ENCODE data around the gene SIRT3.

The SIRT3 gene

DNA sequence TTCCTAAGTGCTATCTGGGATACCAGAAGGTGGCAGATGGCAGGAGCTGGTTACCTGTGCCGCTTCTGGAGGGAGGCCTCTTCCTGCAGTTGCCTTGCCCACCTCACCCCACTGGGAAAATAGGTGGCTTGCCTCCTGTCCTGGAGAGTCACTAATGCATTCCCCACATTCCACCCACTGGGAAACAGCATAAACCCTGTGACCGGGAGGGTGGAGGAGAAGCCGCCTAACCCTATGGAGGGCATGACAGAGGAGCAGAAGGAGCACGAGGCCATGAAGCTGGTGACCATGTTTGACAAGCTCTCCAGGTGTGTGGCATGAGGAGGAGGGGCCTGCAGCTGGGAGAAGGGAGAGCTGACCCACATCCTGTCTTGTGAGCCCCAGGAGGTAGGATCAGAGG, 23.0 kb downstream of the SIRT3 start:
- no peak for DNase-seq

DNA sequence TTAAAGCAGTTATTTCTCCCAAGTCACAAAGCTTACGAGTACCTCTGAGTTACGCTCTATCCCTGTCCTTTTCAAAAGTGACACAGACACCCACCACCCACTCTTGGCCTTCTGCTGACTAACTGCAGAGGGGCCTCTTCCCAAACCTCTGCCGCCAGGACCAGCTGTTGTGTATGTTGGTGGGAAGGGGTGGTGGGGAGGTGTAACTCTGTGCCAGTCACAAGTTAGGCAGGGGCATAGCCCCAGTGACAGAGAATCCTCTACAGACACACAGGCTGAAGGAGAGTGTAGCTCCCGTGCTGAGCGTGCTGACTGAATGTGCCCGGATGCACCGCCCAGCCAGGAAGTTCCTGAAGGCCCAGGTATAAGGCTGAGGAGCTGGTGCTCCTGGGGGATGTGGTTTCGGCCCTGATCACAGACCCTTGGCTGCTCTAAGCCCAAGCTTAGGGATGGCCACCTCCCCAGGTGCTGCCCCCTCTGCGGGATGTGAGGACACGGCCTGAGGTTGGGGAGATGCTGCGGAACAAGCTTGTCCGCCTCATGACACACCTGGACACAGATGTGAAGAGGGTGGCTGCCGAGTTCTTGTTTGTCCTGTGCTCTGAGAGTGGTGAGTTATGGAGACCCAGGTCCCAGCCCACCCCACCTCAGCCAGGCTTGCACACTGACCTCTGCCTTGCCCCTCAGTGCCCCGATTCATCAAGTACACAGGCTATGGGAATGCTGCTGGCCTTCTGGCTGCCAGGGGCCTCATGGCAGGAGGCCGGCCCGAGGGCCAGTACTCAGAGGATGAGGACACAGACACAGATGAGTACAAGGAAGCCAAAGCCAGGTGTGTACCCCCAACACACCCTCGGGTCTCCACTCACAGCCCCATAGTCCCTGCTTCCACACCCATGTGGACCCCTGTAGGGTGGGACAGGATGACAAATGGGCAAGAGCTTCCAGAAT, 23.7 kb downstream of the SIRT3 start:
- no peak for DNase-seq

DNA sequence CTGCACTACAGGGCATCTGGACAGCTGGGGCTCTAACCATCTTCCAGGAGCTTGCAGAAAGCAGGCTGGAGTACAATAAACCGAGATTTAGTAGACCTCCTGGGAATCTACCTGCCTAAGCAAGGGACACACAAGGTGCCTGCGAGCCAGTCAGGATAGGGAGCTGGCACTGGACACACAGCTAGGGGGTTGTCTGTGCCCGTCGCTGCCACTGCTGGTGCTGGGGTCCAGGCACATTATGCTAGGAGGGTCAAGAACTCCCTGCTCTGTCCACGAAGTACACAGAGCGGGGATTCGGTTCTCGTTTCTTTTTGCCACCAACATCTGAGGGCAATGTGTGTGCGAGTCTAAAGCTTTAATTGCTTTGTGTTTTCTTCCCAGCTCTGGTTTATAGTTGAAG, 24.4 kb downstream of the SIRT3 start:
- no peak for DNase-seq

DNA sequence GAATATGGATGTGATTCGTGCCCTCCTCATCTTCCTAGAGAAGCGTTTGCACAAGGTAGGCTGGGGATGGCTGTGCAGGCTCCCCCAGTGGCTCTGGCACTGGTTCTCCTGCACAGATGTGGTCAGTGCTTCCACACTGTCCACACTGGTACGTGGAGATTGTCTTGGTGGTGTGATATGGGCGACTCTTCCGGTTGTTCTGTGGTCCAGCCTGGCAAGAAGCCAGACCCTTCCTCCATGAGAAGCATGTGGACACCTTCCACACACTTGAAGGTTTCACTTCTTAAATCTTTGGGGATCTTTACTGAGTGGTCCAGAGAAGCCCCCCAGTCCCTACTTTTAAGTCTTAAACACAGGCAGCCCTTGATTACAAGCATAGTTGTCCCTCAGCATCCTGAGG, 24.8 kb downstream of the SIRT3 start:
- DNase-seq: no peak

- no peak for DNase-seq
Measured at GRCh38 chr11:210803-211180, 25.4 kb downstream of the SIRT3 start.

GRCh38 chr11:210122-210802, 25.9 kb downstream of the SIRT3 start:
- DNase-seq: no peak

DNA sequence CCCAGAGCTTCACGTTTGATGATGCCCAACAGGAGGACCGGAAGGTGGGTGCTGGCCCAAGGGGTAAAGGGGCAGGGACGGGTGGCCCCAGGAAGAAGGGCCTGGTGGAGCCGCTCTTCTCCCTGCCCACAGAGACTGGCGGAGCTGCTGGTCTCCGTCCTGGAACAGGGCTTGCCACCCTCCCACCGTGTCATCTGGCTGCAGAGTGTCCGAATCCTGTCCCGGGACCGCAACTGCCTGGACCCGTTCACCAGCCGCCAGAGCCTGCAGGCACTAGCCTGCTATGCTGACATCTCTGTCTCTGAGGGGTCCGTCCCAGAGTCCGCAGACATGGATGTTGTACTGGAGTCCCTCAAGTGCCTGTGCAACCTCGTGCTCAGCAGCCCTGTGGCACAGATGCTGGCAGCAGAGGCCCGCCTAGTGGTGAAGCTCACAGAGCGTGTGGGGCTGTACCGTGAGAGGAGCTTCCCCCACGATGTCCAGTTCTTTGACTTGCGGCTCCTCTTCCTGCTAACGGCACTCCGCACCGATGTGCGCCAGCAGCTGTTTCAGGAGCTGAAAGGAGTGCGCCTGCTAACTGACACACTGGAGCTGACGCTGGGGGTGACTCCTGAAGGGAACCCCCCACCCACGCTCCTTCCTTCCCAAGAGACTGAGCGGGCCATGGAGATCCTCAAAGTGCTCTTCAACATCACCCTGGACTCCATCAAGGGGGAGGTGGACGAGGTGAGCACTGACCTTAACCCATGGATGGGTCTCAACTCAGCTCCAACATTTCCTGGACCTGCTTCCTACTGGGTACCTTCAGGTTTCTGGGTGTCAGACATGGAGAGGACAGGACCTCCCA, 26.6 kb downstream of the SIRT3 start:
- no peak for DNase-seq

DNA sequence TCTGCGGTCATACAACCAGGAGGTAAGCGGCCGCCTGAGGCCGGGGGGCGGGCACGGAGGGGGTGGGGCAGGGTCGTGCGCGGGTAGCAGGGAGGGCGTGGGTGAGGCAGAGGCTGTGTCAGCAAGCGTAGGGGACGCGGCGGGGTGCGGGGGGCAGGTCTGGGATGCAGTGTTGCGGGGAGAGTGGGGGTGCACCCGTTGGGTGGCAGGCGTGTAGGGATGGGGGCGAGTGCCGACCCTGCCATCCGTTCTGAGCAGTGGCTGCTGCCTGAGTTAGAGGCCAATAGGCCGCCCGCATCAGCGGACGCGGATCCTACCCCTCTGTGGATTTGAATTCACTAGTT, 27.3 kb downstream of the SIRT3 start:
- no peak for DNase-seq

DNA sequence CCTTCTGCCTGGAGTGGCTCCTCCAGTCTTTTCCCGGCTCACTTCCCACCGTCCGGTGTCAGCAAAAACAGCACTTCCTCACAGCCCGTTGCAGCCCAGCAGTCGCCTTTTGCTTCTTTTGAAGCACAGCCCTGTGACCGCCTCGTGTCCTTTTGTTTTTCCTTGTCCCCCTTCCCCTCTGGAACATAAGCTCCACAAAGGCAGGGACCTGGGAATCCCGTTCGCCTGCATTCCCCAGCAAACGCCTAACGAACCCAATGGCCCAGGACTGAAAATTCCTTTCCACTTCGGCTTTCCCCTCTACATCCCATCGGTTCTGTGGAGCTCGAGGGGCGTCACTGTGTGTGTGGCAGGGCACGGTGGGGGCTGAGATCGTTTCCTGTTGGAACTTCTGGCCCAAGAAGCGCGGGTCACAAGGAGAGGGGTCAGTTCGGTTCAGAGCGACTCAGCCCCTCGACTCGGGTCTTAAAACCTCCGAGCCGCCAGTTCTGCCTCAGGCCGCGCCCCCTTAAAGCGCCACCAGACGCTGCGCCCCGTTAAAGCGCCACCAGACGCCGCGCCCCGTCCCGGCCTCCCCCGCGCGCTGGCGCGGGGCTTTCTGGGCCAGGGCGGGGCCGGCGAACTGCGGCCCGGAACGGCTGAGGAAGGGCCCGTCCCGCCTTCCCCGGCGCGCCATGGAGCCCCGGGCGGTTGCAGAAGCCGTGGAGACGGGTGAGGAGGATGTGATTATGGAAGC, 27.8 kb downstream of the SIRT3 start:
- peak; percentile 82 for DNase-seq

DNA sequence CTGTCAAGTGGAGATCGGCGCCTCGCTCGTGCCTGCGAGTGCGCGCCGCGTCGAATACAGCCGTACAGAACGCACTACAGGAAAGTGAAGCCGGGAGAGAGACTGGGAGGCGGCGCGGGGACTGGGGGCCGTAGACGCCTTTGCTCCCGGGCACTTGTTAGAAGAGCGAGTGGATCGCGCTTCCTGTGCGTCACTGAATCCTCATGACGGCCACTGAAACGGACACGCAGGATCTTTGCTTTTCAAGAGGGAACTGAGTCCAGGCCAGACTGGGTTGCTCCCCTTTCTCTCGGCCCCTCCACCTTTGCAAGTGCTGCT, 28.3 kb downstream of the SIRT3 start:
- DNase-seq: no peak

DNA sequence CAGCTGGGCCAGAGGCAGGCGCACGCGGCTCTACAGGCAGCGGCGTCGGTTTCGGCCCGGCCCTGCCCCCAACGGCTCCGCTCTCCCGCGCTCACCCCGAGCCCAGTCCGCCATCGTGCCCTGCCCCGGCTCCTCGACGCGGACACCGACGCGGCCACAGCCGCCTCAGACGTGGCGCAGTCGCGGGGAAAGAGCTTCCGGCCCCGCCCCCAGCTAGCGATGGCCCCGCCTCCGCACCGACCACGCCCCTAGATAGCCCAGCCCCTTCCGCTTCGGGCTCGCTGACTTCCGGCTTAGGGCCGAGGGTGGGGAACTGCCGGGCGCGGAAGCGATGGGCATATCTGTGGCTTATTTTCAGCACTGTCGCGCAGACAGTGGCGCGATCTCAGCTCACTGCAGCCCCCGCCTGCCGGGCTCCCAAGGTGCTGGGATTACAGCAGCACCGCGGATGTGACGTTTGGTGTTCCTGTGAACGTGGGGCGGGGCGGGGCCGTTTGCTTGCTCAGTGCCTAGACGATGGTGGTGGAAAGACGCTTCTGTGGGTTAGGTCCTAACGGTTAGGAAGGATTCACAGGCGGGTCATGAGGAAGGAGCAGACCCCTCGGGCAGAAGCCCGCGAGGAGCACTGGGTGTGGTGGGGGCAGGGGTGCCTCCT, 28.8 kb downstream of the SIRT3 start, which contains the start of the genes BET1L and RIC8A:
Gene BET1L (minus strand): TSS at position 192 of the 655 bp plus-strand sequence. CDS start 78 bp downstream, at position 114.
Gene RIC8A (plus strand): TSS at position 501 of the 655 bp plus-strand sequence. CDS start 1,147 bp downstream, outside the sequence.
- DNase-seq: peak; percentile 95

DNA sequence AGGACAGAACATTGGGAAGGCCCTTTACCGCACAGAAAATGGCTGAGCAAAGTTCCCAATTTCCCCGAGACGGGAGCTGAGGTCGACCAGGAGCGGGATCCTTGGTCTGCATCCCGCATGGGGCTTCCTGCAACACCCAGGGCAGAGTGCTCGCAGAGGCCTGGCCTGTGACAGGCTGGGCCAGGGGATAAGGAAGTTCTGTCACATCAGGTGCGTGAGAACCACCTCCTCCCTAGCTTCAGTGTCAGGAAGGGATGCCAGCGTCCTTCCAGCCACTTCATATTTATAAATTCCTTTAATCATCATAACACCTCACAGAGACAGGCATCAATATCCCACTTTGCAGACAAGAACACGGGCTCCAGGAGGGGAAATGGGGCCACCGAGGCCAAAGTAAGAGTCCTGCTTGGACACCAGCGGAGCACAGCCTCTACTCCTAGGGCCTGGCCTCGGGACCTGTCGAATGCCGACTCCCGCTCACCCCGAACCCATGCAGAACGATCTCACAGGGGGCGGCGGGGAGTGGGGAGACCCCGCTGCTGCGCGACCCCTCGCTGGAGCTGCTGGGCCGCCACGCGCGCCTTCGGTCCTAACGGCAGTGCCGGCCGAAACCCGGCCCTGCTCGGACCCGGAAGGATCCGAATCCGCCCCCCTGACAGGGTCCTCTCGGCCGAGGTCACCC, 29.5 kb downstream of the SIRT3 start:
- DNase-seq: no peak

DNA sequence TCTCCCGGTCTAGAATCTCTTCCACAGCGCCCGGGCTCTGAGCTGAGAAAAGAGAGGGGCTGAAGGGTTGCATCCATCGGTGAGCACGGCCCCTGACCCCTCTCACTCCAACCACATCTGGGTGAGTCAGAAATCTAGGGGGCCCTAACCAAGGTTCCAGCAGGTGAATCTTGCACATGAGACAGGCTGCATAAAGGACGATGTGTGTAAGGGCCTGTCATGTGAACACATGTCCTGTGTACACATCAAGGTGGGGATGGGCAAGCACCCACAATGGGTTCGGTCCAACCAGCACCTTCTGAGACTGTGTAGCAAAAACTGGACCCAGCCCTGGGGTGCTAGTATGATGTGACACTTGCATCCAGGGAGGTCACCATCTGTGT, 30.1 kb downstream of the SIRT3 start:
- DNase-seq: no peak

- no peak for DNase-seq
Measured at GRCh38 chr11:205221-206001, 30.7 kb downstream of the SIRT3 start.

DNA sequence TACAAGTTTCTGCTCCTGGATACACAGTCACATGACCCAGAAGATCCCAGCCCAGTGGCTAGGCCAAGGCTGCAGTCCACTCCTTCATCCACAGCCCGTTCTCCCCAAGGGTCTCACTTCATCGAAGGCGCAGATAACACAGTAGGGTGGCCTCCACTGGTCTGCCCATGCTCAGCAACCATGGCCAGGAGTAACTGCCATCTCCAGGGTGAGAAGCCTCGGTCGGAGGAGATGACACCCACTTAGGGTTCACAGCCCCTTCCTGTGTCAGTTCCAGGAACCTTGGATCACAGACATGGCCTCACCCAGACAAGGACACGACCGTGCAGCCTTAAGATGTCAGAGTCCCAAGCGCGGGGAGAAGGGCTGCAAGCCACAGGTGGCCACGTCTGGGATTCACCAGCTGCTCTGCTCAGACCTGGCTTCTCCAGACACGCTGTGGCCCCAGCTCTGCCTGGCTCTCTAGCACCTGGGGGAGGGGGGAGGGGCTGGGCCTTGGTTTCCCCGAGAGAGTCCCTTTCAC, 31.5 kb downstream of the SIRT3 start:
- DNase-seq: no peak

DNA sequence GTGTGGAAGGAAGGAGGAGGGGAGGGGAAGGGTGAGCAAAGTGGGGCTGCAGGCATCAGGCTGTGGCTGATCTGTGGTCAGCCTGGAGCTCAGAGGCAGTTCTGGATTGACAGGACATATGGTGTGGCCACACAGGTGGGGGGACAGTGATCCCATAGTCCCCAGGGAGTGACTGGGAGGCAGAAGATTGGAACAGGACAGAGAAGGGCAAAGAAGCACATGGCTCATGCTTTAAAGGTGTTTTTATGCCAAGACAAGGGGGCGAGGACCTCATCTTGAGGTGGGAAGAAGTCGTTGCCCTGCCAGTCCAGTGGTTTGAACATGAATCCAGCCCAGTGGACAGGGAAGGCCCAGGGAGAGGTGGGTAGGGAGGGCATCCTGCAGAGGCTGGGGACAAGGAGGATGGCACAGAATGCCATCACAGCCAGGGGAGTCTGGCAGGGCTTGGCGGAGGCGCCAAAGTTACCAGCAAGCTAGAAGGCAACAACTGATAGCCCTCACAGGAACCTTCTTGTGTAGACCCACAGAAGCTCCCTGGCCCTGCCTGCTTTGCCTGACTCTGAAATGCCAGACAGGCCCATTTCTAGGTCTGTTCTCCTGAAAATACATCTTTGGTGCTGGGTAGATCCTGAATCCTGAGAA, 32.1 kb downstream of the SIRT3 start:
- DNase-seq: no peak

DNA sequence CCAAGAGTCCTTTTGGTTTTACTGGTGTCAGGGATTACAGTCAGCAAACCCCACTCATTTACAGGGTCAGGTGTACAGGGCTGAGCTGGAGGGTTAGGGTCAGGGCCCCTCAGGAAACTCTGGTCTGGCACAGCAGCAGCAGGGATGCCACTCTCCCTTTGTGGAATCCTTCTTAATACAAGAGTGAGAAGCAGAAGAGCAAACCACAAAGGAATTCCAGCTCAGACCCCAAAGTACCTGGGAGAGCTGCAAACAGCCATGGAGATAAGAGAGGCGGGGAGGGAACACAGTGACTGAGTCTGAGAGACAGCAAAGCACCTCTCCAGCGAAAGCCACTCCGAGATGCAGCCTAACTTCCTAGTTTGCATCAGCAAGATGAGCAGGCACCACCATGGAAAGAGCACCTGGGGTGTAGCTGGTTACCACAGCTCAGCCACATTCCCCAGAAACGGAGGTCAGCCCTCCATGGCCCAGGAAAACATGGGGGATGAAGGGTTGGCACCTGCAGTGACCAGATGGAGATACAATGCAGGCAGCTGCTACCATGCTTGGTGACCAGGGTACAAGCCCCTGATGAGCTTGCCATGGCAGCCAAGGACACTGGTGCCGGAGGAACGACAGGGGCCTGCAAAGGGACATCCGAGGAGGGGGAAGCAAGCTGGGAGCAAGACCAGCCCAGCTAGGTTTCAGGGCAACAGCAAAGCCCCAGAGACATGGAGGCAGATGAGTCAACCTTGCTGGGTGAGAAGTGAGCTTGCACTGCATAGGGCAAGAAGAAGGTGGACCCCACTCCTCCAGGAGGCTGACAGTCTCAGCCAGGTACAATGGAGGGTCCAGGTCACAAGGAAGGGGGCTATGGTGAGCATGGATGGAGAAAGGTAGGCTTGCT, 32.8 kb downstream of the SIRT3 start:
- no peak for DNase-seq

GRCh38 chr11:202490-202889, 33.7 kb downstream of the SIRT3 start:
- no peak for DNase-seq

- DNase-seq: no peak
Measured at GRCh38 chr11:201966-202365, 34.2 kb downstream of the SIRT3 start.

Measured in effector CD4-positive, alpha-beta T cell (primary cell).